Measurements from ENCODE around the gene C3AR1. TPM values are rescaled to one million over a fixed set of nuclear protein-coding genes. Genes with fewer than 3 reads are reported as not detected.

C3AR1 gene
- total RNA-seq, 2 experiments from 2014 or later, result 1.1 to 1.4 TPM

GRCh38 chr12:8014836-8015235 lies 51.3 kb downstream of the C3AR1 start:
- no peaks in the 10 kb centered on the region for H3K36me3 Mint-ChIP-seq (ENCODE audit: low read depth)
- no peak for ATAC-seq
- H3K27me3 Mint-ChIP-seq, result peaks cover 16% of the 10 kb centered on the region
- no peak for TF ChIP-seq CTCF (IDR thresholded peaks at IDR 0.05)
- POLR2A ChIA-PET, result no interaction called here
- no peak for DNase-seq
- intact Hi-C loops (cut with micrococcal nuclease), result no loop called here
- H3K27ac Mint-ChIP-seq, result no peak overlapping the region
- no peaks in the 10 kb centered on the region for H3K9me3 Mint-ChIP-seq
- no peaks in the 10 kb centered on the region for H3K4me1 Mint-ChIP-seq (ENCODE audit: low read depth)
- H3K4me3 Mint-ChIP-seq, result no peak overlapping the region
- CTCF ChIA-PET, result no interaction called here

GRCh38 chr12:8012651-8013309 lies 53.4 kb downstream of the C3AR1 start:
- CTCF ChIA-PET, result no interaction called here
- no peaks in the 10 kb centered on the region for H3K4me1 Mint-ChIP-seq (ENCODE audit: low read depth)
- DNase-seq, result no peak
- H3K27me3 Mint-ChIP-seq, result peaks cover 13% of the 10 kb centered on the region
- H3K4me3 Mint-ChIP-seq, result no peak overlapping the region
- no peaks in the 10 kb centered on the region for H3K9me3 Mint-ChIP-seq
- H3K27ac Mint-ChIP-seq, result no peak overlapping the region
- no peaks in the 10 kb centered on the region for H3K36me3 Mint-ChIP-seq (ENCODE audit: low read depth)
- intact Hi-C loops (cut with micrococcal nuclease), result no loop called here
- no peak for ATAC-seq
- POLR2A ChIA-PET, result interaction anchor here (0.7 kb wide), 2 partner anchors 13 to 20 kb away, joined by 4 read pairs; partner anchors contain the start of gene FOXJ2
- TF ChIP-seq CTCF (IDR thresholded peaks at IDR 0.05), result no peak

- intact Hi-C loops (cut with micrococcal nuclease), result no loop called here
- no peak overlapping the region for H3K27ac Mint-ChIP-seq
- no peak for DNase-seq
- H3K4me3 Mint-ChIP-seq, result no peak overlapping the region
- ChIA-PET CTCF (interaction anchor here (1.2 kb wide), 1 partner anchor 152 kb away, joined by 3 read pairs; no protein-coding TSS in a partner anchor), POLR2A (no interaction called here)
- peaks cover 7% of the 10 kb centered on the region for H3K27me3 Mint-ChIP-seq
- no peak for ATAC-seq
- no peaks in the 10 kb centered on the region for H3K9me3 Mint-ChIP-seq
- H3K36me3 Mint-ChIP-seq (ENCODE audit: low read depth), result no peaks in the 10 kb centered on the region
- no peak for TF ChIP-seq CTCF (IDR thresholded peaks at IDR 0.05)
- H3K4me1 Mint-ChIP-seq (ENCODE audit: low read depth), result no peaks in the 10 kb centered on the region
Observed at GRCh38 chr12:8011331-8011730, 54.8 kb downstream of the C3AR1 start.

Other genes starting within 250 kb of the C3AR1 start
- gene SLC2A14, start 193.4 kb downstream of the C3AR1 start, total RNA-seq, result under 1 TPM; 0.22 to 0.29 TPM
- 100 to 1,000 TPM; 488 to 528 TPM for gene SLC2A3, start 130.2 kb downstream of the C3AR1 start, total RNA-seq
- gene FOXJ2, start 33.6 kb downstream of the C3AR1 start, total RNA-seq, result 10 to 100 TPM; 11.1 to 12.8 TPM
- gene NECAP1, start 15.9 kb upstream of the C3AR1 start, total RNA-seq, result 10 to 100 TPM; 26.7 to 29.6 TPM
- 1 to 10 TPM in 1 of 2 experiments, under 1 TPM in 1; 0.98 to 2.0 TPM for gene CLEC4A, start 57.3 kb upstream of the C3AR1 start, total RNA-seq
- gene ZNF705A, start 90.7 kb upstream of the C3AR1 start, total RNA-seq, result not detected
- under 1 TPM; 0.13 to 0.27 TPM for gene FAM90A1, start 161.3 kb upstream of the C3AR1 start, total RNA-seq